ENCODE measurements around the gene RPS14.

- TF ChIP-seq POLR2AphosphoS5 (IDR thresholded peaks at IDR 0.05; ENCODE audit: low read depth, low read length): no peak
- TF ChIP-seq, protein P1, sequence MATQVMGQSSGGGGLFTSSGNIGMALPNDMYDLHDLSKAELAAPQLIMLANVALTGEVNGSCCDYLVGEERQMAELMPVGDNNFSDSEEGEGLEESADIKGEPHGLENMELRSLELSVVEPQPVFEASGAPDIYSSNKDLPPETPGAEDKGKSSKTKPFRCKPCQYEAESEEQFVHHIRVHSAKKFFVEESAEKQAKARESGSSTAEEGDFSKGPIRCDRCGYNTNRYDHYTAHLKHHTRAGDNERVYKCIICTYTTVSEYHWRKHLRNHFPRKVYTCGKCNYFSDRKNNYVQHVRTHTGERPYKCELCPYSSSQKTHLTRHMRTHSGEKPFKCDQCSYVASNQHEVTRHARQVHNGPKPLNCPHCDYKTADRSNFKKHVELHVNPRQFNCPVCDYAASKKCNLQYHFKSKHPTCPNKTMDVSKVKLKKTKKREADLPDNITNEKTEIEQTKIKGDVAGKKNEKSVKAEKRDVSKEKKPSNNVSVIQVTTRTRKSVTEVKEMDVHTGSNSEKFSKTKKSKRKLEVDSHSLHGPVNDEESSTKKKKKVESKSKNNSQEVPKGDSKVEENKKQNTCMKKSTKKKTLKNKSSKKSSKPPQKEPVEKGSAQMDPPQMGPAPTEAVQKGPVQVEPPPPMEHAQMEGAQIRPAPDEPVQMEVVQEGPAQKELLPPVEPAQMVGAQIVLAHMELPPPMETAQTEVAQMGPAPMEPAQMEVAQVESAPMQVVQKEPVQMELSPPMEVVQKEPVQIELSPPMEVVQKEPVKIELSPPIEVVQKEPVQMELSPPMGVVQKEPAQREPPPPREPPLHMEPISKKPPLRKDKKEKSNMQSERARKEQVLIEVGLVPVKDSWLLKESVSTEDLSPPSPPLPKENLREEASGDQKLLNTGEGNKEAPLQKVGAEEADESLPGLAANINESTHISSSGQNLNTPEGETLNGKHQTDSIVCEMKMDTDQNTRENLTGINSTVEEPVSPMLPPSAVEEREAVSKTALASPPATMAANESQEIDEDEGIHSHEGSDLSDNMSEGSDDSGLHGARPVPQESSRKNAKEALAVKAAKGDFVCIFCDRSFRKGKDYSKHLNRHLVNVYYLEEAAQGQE (IDR thresholded peaks at IDR 0.05; ENCODE audit: insufficient read depth in 1 of 2, low read depth in 2 of 2, low read length in 2 of 2): no peak
Measured at GRCh38 chr5:150491876-150492275, 42.3 kb upstream of the RPS14 start.
